ENCODE measurements around the gene TBC1D32.
"Not testable (repeated sequence)": the region's sequence is repeated elsewhere in the genome, so short reads cannot be mapped to it uniquely, and the experiment has no call there.

Gene TBC1D32

DNA sequence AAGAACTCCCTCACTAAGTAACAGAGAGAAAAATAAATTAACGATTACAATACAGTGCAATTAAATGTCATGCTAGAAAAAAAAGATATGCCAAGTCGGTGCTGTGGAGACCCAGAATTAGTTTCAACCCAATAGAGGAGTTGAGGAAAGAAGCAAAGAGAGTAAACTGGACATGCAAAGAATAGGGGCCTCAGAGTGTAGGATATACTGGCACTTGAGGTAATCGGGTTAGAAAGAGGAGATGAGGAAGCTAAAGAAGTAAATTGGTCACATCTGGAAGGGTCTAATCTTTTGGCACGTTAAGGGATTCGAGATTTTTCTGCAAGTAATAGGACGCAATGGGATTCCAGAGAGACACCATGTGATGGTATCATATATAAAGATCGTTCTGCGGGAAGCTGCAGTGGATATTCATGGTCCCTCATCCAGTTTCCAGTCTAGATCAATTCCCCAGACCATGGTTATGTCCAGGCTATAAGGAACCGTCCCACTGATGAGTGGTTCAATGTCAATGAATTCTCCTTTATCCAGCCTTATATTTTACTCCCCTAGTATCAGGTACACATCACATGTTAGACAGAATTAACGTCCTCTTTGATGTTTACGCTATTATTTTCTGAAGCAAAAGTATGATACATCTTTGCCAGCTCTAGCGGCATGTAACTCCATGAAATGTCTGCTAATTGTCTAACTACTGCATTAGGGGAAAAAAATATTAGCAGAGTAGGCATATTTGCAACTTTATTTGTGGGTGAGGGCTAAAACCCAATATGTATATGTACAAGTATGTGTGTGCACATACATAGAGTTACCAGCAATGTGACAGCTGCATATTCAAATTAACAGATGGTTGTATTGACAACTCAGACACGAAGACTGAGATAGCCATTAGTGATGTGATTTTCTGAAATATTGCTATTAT lies 1.1 kb upstream of the TBC1D32 start:
- FAIRE-seq (no peak), DNase-seq (ENCODE audit: extremely low spot score, insufficient read length, low read depth) (no peak)

- not testable (repeated sequence) for DNase-seq (ENCODE audit: extremely low spot score, insufficient read length, low read depth); FAIRE-seq
Measured at GRCh38 chr6:121333694-121334093, 586 bp downstream of the TBC1D32 start.

GRCh38 chr6:121333196-121333595 lies 1.1 kb downstream of the TBC1D32 start:
- DNase-seq (ENCODE audit: extremely low spot score, insufficient read length, low read depth) (no peak), FAIRE-seq (no peak)

DNA sequence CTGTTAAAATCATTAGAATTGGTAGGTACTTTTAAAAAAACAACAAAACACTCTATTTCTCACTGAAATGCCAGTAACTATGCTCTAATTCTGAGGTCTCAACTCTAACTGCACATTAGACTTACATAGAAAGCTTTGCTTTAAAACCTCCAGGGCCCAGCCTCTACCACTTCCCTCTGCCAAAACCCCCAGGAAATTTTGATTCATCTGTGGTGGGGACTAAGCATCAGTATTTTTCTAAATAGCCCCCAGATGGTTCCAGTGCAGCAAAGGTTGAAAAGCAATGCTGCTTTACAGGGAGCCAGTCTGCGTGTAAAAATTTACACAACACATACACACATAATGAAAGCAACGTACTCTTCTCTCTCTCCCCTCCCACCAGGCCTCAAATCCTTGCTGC lies 3.8 kb downstream of the TBC1D32 start:
- FAIRE-seq (no peak), DNase-seq (ENCODE audit: extremely low spot score, insufficient read length, low read depth) (no peak)

- FAIRE-seq (no peak), DNase-seq (ENCODE audit: extremely low spot score, insufficient read length, low read depth) (no peak)
Measured at GRCh38 chr6:121321282-121321681, 13.0 kb downstream of the TBC1D32 start.

DNA sequence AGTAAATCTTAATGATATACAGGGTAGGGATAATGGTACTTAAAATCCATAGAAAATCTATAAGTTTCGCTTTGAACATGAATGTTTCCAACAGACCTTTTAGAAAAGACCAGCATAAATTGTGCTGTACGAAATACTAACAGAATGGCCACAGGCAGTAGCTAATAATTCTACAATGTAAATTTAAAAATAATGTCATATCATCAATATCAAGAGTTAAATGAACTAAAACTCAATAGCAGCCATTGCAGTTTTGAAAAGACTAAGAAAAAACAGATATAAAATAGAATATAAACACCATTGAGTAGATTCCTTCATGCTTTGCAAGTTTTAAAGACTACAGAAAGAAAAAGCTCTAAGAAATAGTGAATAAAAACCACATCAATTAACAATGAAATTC lies 14.7 kb downstream of the TBC1D32 start:
- no peak for DNase-seq (ENCODE audit: extremely low spot score, insufficient read length, low read depth)
- FAIRE-seq: peak; percentile 35

- no peak for DNase-seq (ENCODE audit: extremely low spot score, insufficient read length, low read depth)
- no peak for FAIRE-seq
Measured at GRCh38 chr6:121319112-121319553, 15.1 kb downstream of the TBC1D32 start.

- FAIRE-seq (no peak), DNase-seq (ENCODE audit: extremely low spot score, insufficient read length, low read depth) (no peak)
Measured at GRCh38 chr6:121314381-121315112, 19.7 kb downstream of the TBC1D32 start.

DNA sequence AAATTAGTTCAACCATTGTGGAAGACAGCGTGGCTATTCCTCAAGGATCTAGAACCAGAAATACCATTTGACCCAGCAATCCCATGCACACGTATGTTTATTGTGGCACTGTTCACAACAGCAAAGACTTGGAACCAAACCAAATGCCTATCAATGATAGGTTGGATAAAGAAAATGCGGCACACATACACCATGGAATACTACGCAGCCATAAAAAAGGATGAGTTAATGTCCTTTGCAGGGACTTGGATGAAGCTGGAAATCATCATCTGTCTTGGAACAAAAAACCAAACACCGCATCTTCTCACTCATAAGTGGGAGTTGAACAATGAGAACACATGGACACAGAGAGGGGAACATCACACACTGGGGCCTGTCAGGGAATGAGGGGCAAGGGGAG lies 22.5 kb downstream of the TBC1D32 start:
- FAIRE-seq: not testable (repeated sequence)

GRCh38 chr6:121310495-121310894 lies 23.8 kb downstream of the TBC1D32 start:
- DNase-seq (ENCODE audit: extremely low spot score, insufficient read length, low read depth) (no peak), FAIRE-seq (no peak)

More for the DNA sequence above, 22.5 kb downstream of the TBC1D32 start:
- DNase-seq (ENCODE audit: extremely low spot score, insufficient read length, low read depth): not testable (repeated sequence)

DNA sequence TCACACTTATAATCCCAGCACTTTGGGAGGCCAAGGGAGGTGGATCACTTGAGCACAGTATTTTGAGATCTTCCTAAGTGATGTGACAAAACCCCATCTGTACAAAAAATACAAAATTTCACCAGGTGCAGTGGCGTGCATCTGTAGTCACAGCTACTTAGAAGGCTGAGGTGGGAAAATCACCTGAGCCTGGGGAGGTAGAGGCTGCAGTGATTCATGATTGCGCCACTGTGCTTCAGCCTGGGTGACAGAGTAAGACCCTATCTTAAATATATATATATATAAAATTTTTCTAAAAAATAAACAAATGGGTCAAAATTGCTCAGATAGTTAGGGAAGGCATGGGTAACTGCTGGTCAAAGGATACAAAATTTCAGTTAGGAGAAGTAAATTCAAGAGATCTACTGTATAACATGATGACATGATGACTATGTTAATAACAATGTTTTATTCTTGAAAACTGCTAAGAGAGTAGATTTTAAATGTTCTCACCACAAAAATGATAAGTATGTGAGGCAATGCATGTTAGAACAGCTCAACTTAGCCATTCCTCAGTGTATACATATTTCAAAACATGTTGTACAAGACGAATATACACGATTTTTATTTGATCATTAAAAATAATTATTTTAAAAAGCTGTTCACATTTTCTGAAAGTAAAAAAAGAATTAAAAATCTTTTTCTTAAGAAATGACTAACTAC lies 24.4 kb downstream of the TBC1D32 start:
- no peak for DNase-seq (ENCODE audit: extremely low spot score, insufficient read length, low read depth)
- FAIRE-seq: no peak

GRCh38 chr6:121305957-121306607 lies 28.2 kb downstream of the TBC1D32 start:
- DNase-seq (ENCODE audit: extremely low spot score, insufficient read length, low read depth) (no peak), FAIRE-seq (peak; percentile 69)

GRCh38 chr6:121302882-121303281 lies 31.4 kb downstream of the TBC1D32 start:
- no peak for DNase-seq (ENCODE audit: extremely low spot score, insufficient read length, low read depth)
- no peak for FAIRE-seq

DNA sequence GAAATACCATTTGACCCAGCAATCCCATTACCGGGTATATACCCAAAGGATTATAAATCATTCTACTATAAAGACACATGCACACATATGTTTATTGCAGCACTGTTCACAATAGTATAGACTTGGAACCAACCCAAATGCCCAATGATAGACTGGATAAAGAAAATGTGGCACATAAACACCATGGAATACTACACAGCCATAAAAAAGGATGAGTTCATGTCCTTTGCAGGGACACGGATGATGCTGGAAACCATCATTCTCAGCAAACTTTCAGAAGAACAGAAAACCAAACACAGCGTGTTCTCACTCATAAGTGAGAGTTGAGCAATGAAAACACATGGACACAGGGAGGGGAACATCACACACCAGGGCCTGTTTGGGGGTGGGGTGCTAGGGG lies 33.1 kb downstream of the TBC1D32 start:
- not testable (repeated sequence) for FAIRE-seq; DNase-seq (ENCODE audit: extremely low spot score, insufficient read length, low read depth)

GRCh38 chr6:121297694-121298093 lies 36.6 kb downstream of the TBC1D32 start:
- FAIRE-seq (no peak), DNase-seq (ENCODE audit: extremely low spot score, insufficient read length, low read depth) (no peak)

DNA sequence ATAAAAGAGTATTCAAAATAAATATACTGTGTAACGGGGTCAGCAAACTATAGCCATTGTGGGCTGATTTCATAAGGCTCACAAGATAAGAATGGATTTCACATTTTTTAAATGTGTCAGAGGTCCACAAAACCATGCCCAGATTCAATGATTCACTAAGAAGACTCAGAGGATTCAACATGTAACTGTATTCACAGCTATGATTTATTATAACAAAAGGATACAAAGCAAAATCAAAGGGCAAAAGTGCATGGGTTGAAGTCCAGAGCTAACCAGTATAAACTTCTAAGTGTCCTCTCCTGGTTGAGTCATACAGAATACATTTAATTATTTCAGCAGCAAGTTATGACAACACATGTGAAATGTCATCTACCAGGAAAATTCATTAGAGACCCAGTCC lies 49.2 kb downstream of the TBC1D32 start:
- no peak for FAIRE-seq
- DNase-seq (ENCODE audit: extremely low spot score, insufficient read length, low read depth): no peak

GRCh38 chr6:121274666-121275295 lies 59.5 kb downstream of the TBC1D32 start:
- no peak for FAIRE-seq
- no peak for DNase-seq (ENCODE audit: extremely low spot score, insufficient read length, low read depth)

DNA sequence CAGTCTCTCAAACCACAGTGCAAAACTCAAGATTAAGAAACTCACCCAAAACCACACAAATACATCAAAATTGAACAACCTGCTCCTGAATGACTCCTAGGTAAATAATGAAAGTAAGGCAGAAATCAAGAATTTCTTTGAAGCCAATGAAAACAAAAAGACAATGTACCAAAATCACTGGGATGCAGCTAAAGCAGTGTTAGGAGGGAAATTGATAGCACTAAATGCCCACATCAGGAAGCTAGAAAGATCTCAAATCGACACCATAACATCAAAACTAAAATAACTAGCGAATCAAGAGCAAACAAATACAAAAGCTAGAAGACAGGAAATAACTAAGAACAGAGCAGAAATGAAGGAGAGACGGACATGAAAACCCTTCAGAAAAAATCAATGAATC lies 70.5 kb downstream of the TBC1D32 start:
- FAIRE-seq: no peak

GRCh38 chr6:121260651-121261102 lies 73.6 kb downstream of the TBC1D32 start:
- FAIRE-seq (no peak), DNase-seq (ENCODE audit: extremely low spot score, insufficient read length, low read depth) (no peak)

More for the DNA sequence above, 70.5 kb downstream of the TBC1D32 start:
- no peak for DNase-seq (ENCODE audit: extremely low spot score, insufficient read length, low read depth)
